GM21360 (cell line): ENCODE data around the gene GAS6.
"Not testable (repeated sequence)": the region's sequence is repeated elsewhere in the genome, so short reads cannot be mapped to it uniquely, and the experiment has no call there.

ENCODE experiments used
- ATAC-seq: cut with Tn5 transposase; IDR thresholded peaks from one replicate; pipeline ENCODE4 v1.9.1; 2021; ENCODE audit warnings: mild to moderate bottlenecking, moderate library complexity; ENCODE audit not compliant: unreplicated experiment

Gene GAS6

DNA sequence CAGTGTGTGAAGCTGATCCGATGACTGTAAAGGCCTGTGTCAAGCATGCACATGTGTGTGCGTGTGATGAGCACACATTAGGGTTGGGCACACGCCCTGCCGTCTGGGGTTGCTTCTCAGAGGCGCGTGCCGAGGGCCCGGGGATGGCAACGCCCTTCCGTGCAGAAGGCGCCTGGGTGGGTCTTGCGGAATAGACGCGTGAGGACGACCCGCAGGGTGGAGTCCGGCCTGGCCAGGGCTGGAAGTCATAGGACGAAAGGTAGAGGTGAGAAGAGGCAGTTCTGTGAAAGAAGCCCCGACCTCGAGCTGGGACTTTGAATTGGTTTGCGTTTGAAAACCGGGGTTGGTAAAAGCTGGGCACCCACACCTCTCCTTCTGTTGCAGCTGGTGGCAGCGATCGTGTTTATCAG, 69.1 kb downstream of the GAS6 start:
- ATAC-seq, result no peak

DNA sequence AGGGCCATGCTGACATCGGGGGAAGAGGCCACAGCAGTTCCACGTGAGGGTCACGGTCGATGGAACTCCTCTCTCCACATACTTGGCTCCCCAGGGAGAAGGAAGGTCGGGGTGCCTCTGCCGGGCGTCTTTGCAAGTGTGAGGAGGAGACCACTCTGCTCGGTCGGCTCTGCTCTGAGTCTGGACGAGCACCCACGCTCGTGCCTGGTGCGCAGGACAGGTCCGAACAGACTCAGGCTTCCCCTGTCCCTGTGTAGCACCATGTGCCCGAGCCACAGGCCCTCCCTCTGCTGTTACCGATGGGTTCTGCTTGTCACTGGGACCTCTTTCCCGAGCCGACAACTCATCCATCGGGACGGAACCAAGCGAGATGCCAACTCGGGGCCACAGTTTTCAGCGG, 69.8 kb downstream of the GAS6 start:
- ATAC-seq, result no peak

DNA sequence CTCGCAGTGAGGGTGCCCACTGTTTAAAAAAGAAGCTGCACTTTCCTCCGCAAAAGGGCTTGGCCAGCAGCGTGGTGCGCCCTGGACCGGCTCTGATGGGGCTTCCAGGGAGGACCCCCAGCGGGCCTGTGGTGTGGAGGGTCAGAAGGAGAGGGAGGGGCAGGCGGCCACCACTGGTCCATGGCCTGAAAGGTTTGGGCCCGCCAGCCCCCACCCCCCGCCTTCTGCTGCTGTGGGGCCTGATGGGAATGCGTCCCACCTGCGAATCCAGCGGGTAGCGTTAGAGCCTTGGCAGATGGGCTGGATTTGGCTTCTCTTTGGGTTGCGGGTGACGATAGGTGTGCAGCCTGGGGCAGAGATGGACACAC, 70.2 kb downstream of the GAS6 start:
- no peak for ATAC-seq

DNA sequence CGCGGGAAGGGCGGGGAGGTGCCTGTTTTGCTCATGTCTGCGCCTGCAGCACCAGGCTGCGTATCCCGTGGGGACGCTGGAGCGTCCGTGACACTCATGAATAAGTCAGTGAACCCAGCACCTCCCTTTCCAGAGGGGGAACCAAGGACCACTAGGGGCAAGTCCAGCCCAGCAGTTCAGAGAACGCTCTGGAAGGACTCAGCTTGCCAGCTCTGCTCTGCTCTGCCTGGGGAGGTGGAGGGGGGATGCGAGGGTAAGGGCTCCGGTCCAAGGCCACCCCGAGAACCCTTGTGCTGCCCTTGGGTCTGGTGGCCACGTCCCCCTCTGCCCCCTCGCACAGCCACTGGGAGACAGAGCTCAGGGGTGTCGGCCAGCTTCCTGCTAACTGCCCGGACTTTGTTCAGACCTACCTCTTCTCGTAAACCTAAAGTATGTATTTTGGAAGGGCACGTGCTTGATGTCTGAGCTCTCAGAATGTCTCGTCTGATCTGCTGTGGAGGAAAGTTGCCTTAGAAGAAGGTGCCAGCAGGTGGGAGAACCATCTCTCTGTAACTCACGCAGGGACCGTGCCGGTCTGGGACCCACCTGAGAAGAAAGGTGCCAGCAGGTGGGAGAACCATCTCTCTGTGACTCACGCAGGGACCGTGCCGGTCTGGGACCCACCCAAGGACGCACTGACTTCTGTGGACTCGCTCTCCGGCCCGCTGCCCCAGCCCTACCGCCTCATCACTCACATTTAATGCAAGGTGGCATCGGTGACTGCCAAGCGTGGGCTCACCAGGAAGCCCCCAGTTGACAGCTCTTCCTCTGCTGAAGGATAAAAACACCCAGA, 70.8 kb downstream of the GAS6 start:
- ATAC-seq, result no peak

DNA sequence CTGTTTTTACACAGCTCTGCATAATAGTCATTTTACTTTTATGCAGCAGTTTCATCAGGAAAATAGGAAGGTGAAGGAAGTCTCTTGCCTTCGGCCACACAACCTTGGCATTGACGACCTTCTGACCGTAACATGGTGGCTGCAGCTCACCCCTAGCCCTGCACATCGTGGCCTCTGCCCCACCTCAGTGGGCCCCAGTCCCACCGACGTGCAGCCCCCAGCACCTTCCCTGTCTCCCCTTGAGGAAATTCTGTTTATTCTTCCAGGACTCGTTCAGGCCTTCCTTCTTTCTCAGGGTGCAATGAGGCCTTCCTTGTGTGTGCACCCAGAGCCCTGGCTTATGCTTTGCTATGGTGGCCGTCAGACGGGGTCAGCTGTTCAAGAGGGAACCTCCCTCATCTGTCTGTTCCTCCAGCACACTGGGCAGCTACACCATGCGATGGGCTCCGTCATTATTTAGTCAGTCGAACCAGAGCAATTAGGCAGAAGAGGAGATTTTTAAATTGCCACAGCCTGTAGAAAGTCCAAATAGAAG, 71.6 kb downstream of the GAS6 start:
- ATAC-seq, result no peak

DNA sequence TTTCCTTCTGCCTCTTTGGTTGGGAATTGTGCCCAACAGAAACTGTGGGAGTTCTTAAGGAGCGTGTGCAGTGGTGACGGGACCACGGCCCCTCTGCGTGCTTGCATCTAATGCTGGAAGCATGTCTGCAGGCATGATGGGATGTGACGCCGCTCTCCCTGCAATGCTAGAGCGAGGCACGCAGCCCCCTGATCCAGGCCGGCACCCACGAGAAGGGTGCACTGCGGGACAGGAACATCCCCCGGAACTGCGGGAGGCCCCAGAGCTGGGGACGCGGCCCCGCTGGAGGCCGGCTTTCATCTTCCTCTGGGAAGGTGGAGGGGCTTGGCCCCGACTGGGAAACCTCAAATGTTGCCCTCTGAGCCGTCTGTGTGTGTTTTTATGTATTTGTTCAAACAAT, 72.1 kb downstream of the GAS6 start:
- no peak for ATAC-seq

DNA sequence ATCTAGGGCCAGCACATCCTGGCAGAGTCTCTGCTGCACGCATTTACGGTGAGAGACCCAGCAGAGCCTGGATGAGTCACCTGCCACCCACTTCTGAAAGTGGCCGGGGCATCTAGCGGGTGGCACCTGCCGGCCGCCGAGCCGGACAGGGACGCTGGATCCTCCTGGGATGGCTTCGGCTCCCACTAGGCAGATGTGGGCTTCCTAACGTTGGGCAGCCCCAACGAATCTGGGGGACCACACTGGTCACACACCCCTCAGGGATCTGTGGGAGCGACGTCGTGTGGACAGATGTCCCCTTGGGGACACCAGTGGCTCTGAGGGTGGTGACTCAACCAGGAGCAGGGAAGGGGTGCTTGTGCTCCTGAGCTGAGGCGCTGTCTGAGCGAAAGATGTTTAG, 72.7 kb downstream of the GAS6 start:
- no peak for ATAC-seq

DNA sequence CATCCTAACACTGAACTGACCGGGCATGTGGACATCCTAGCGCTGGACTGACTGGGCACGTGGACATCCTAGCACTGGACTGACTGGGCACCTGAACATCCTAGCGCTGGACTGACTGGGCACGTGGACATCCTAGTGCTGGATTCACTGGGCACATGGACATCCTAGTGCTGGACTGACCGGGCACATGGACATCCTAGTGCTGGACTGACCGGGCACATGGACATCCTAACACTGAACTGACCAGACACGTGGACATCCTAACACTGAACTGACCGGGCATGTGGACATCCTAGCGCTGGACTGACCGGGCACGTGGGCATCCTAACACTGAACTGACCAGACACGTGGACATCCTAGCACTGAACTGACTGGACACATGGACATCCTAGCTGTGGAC, 73.9 kb downstream of the GAS6 start:
- ATAC-seq, result not testable (repeated sequence)

DNA sequence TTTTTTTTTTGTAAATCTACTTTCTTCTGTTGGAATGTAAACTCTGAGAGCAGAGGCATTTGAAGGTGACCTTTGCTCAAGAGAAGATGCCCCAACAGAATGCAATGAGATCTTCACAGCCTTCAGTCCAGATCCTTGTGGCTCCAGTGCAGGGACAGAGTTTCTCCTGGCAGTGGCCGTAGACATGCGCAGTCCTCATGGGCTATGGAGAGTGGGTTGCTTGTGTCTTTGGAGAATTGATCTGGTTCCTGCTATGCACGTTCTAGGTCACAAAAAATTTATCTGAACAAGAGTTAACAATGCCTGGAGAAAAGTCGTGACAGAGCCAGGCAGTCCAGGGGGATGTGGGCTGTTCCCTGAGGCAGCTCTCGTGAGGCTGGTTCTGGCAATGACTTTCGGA, 74.7 kb downstream of the GAS6 start:
- ATAC-seq, result no peak

DNA sequence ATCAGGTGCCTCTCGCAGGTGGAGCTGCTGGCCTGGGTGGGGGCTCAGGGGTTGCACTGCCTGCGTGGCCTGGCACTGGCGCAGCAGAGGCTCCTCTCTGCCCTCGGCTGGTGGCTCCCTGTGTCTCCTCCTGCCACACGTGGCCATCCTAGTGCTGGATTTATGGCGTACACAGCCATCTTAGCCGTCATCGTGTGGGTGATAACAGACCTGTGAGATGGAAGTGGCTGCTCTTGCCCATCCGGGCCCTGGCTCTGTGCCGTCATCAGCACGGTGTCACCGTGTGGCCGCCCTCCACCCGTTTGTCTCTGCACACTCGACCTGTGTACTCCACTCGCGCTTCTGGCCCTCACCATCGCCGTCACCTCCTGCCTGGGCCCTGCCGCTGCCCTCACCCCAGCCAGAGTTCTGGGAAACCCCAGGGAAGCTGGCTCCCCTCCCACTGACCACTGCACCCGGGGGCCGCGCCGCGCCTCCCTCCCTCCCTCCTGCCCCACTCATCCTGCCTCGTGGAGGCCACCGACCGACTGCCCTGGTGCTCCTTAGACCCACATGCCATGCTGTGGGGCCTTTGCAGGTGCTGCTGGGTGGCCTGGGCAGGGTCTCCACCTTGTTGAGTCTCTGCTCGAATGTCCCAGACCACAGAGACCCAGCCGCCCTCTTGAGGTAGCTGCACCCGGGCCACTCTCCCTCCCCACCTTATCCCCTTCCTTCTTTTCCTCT, 75.3 kb downstream of the GAS6 start:
- no peak for ATAC-seq

DNA sequence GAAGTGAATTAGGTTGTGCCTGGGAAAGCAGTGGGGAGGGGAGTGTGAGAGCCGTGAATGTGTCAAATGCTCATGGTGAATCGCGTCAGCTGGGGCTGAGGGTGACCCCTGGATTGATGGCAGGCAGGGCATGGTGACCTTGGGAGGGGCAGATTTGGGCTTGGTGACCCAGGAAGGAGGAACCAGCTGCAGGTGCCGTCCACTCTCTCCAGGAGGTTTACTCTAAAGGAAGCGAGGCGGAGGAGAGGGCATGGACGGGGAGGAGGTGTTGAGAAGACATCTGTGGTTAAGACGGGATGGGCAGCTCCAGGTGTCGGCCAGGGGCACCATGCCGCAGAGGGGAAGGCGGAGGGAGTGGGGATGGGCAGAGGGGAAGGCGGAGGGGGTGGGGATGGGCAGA, 76.2 kb downstream of the GAS6 start:
- ATAC-seq, result no peak

DNA sequence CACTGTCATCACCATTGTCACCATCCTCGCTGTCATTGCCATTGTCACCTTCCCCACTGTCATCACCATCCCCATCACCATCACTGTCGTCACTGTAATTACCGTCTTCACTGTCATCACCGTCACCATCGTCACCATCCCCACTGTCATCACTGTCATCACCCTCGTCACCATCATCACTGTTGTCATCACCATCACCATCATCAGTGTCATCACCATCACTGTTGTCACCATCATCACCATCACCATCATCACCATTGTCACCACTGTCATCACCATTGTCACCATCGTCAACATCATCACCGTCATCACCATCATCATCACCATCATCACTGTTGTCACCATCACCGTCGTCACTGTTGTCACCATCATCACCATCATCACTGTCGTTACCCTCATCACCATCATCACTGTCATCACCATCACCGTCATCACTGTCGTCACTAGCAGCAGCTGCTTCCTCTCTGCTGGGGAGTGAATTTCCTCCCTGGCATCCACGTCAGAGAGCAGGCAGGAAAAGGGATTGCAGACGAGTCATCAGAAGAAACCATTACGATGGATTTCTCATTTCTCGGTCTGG, 77.5 kb downstream of the GAS6 start:
- ATAC-seq, result no peak

DNA sequence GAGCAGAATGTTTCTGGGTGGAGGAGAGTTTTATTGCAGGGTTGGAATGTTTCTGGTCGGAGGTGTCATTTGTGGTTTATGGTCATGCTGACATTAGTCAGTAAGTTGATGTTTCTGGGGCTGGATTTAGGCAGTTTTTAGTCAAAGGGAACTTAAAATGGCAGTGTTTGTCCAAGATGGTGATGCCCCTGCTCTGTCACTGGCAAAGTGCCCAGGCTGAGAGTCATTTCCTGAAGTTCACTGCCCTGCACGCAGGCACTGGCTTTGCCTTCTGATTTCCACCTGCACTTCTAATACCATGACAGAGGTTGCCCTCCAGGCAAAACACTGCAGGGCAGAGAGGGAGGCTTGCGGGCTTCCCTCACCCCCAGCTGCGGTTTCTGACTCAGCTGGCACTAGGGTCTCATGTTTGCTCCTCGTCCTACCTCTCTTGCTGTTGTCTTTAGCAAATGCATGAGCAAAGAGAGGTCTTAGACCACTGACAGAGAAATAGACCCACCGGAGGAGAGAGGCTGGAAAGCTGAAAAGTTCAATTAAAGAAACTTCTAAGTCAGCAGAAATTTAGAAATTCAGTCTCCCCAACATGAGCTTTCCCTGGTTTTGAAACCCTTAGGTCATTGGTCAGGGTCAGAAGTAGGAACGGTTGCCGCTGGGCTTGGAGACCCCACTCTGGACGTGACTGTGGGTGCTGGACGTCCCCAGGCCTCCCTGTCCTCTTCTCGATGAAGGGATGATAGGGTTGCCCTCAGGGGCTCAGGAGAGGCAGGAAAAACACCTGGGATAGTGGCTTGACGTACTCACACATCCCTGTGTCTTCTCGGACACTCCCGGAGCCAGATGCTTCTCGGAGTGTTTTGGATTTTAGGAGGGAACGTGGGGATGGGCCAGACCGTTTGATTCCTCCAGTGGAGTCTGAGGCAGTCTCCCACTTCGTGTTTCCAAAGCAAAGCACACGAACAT, 78.5 kb downstream of the GAS6 start:
- ATAC-seq, result no peak

DNA sequence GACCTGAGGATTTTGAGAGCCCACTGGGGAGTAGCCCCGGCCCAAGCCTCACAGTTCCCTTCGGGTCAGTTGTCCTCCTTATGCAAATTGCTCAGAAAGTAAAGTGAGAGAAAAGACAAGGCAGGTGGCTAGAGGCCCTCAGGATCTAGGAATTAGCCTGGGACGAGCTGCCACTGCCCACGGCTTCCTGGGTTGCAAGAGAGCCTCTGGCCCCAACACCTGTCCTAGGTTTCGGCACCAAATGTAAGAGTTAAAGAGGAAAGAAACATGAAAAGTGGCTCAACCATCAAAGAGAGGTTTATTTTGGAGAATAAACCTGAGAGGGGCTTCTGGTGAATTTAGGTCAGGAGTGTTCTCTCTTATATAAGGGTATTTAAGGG, 79.2 kb downstream of the GAS6 start:
- no peak for ATAC-seq

DNA sequence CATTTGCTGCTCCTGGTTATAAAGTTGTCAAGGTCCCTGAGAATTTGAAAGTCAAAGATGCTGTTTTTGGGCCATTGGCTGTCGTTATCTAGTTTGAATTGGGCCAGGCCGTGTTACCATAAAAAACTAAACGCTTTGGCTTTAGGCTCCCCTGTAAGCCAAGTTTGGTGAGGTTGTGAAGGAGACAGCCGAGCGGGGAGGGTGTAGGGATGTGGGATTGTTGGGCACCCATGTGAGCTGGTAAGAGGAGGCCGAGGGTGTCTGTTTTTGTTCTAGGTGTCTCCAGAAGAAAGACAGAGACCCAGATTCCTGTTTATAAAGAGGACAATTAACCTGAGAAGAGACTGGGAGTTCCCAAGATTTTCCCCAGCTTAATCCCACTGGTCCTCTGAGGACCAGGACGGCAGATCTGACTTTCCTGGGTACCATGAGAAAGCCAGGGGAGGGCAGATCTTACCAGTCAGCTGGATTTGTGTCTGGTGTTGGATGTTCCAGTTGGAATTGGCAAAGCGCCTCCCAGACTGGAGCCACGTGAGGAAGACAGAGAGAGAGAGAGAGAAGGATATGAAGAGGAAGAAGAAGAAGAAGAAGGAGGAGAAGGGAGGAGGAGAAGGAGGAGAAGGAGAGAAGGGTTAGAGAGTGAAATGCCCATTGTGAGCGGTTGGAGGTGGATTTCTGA, 79.8 kb downstream of the GAS6 start:
- no peak for ATAC-seq

DNA sequence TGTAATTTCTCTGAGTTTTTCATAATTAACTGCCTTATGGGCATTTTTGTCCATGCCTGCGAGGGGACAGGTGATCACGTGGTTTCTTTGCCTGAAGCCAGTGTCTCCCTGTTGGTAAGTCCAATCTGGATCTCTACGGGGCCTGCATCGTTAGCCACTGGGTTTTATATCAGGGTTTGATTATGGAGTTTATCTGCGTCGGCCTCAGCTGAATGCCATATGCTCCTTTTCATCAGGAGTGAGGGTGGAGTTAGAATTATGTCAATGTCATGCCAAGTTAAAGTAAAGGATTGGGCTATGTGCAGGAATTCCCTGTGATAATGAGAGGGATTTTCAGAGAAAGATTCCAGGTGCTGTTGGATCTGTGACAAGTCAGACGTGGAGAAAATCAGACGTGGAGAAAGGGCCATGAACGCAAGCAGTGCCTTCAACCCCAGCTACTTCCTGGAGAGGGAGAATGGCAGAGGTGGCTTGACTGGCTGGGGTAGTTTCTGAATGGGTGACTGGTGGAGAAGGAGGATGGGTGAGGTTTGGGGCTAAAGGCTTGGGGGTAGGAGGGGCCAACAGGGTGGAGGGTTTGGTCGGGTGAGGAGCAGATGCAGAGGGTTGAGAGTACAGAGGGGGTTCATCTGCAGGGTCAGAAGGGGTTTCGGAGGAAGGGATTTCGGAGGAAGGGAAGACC, 80.5 kb downstream of the GAS6 start:
- ATAC-seq, result no peak

DNA sequence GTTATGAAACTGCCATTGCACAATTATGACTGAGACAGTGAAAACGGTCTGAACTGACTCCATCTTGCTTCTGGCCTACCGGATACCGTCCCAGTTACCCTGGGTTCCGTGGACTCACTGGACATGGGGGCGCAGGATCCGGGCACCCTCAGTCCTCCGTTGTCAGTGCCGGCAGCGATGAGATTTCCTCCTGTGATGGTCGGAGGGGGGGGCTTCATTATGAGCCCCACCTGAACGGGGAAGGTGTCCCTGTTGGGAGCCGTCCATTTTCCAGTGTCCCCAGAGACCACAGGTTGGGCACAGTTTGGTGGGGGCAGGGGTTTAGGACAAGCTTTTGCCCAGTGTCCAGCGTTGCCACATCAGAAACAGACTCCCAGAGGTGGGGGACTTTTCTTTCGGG, 81.4 kb downstream of the GAS6 start:
- ATAC-seq, result no peak

DNA sequence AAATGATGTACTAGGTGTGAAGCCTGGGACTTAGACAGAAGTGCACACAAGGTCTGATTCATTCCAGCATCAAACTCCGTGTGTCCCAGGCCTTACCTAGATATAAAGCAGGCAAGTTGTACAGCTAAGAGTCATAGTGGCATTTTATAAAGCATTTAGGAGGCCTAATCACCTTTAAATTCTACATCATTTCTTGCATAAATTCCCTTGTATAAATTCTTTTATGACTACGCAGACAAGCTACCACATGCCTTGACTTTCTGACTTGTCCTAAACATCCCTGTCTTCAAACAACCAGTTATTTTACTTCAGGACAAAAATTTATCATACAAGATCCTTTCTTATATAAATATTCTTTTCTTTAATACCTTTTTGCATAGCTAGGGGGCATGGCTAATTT, 82.3 kb downstream of the GAS6 start:
- no peak for ATAC-seq

DNA sequence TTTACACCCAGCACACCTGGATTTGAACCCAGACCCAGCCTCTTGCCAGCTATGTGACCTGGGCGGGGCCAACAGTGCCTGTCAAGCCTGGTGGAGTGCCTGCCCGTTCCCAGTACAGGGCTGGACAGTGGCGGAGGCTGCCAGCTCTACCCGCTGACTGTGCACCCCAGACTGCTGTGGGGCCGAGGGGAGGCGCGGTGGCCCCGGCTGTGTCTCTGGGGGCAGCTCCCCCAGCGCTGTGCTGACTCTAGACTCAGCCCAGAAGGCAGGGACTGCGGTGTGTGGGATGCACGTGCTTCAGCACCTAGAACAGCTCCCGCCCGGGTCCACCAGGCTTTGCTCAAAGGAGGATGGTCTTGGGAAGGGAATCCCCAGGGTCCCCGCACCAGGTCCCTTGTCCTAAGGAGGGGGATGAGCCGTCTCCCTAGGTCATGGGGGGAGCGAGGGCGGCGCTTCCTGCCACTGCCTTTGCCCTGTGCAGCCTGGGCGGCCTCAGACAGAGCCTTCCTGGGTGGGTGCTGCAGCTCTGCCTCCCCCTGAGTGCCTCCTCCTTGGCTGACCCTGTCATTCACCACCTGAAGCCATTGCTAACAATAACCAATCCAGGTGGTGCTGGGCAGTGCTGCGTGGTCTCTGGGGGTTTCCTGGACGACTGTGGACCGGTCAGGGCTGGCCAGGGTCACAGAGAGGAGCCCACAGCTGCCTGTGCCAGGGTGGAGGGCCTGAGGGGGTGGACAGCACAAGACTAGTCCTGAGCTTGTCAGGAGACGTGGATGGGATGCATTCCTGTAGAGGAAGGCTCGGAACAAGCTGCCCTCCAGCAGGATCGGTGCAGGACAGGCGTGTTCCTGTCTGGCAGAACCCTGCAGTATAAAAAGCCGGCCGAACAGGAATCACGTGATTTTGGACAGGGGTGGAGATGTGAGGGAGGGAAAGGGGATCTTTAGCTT, 86.3 kb downstream of the GAS6 start:
- ATAC-seq, result no peak
